B cell (primary cell): Measurements from ENCODE around the gene PCSK2. TPM values are rescaled to one million over a fixed set of nuclear protein-coding genes. Genes with fewer than 3 reads are reported as not detected.

Experiments used
- ATAC-seq: fragments of 200-7000 bp; cut with Tn5 transposase; one replicate; pipeline ENCODE4 v1.10.0; 2021; ENCODE audit warnings: low read depth, mild to moderate bottlenecking, moderate number of reproducible peaks, moderate library complexity
- CTCF ChIA-PET: fragments of 350-600 bp; sonication (Branson Sonifier 250); formaldehyde crosslinking; loops from one replicate; lab custom pipeline; 2021; ENCODE audit warnings: antibody characterized with exemption, inconsistent platforms; lab: Charles Lee
- POLR2A ChIA-PET: fragments of 350-600 bp; sonication (Branson Sonifier 250); formaldehyde crosslinking; loops from one replicate; lab custom pipeline; 2021; ENCODE audit warnings: antibody characterized with exemption; lab: Charles Lee
- DNase-seq: peaks from one replicate; pipeline ENCODE4 v3.0.0; 2013
- H2AFZ ChIP-seq: 2 replicates; pipeline ENCODE4 v1.6.1; 2012; ENCODE audit warnings: mild to moderate bottlenecking, low read depth, low read length; ENCODE audit not compliant: insufficient read depth, poor library complexity, severe bottlenecking
- H3K27ac ChIP-seq, 2 donors: 1 replicate in 1 of 2; 2 replicates in 1 of 2; pipeline ENCODE4 v1.5.1; 2012 to 2013; ENCODE audit warnings: low read length in 2 of 2, mild to moderate bottlenecking in 2 of 2, moderate library complexity in 1 of 2
- H3K27me3 ChIP-seq, 4 experiments: fragments of 200-600 bp in 1 of 4; sonication (generic) in 1 of 4; replicated peaks in 1 of 4; 1 replicate in 2 of 4; 2 replicates in 2 of 4; pipeline versions ENCODE4 v1.6.1 to v1.7.0; 2013 to 2016; ENCODE audit warnings: low read length in 3 of 4, mild to moderate bottlenecking in 2 of 4, mixed read lengths in 1 of 4, moderate library complexity in 1 of 4; ENCODE audit not compliant: insufficient read depth in 4 of 4, control insufficient read depth in 3 of 4; ENCODE audit errors: control extremely low read depth in 1 of 4
- H3K36me3 ChIP-seq, 2 experiments: replicated peaks in 1 of 2; 1 replicate in 1 of 2; 2 replicates in 1 of 2; pipeline versions ENCODE4 v1.6.1 to v1.7.1; 2013; ENCODE audit warnings: low read length in 1 of 2; ENCODE audit not compliant: insufficient read depth in 2 of 2, control insufficient read depth in 1 of 2; ENCODE audit errors: control extremely low read depth in 1 of 2, extremely low read depth in 1 of 2
- H3K4me1 ChIP-seq, 2 donors: fragments of 200-600 bp in 1 of 2; sonication (generic) in 1 of 2; 1 replicate in 1 of 2; 2 replicates in 1 of 2; pipeline versions ENCODE4 v1.5.1 to v1.6.1; 2013 to 2017; ENCODE audit warnings: low read length in 2 of 2; ENCODE audit not compliant: control insufficient read depth in 2 of 2, insufficient read depth in 2 of 2
- H3K4me2 ChIP-seq: replicated peaks from 2 replicates; pipeline ENCODE3; 2012; ENCODE audit warnings: mild to moderate bottlenecking, low read depth, low read length; ENCODE audit not compliant: poor library complexity, severe bottlenecking
- H3K4me3 ChIP-seq, 5 experiments: fragments of 200-600 bp in 1 of 5; sonication (generic) in 1 of 5; 1 replicate in 3 of 5; 2 replicates in 2 of 5; pipeline versions ENCODE4 v1.5.1 to v1.7.0; 2011 to 2016; ENCODE audit warnings: low read length in 4 of 5, mild to moderate bottlenecking in 4 of 5, low read depth in 2 of 5, control low read depth in 1 of 5, moderate library complexity in 1 of 5; ENCODE audit not compliant: insufficient read depth in 1 of 5; ENCODE audit errors: control extremely low read depth in 1 of 5, extremely low read depth in 1 of 5
- H3K79me2 ChIP-seq: fragments of 200-600 bp; sonication (generic); one replicate; pipeline ENCODE4 v1.6.0; 2016; ENCODE audit warnings: low read length; ENCODE audit not compliant: control insufficient read depth, insufficient read depth
- H3K9ac ChIP-seq: fragments of 200-600 bp; sonication (generic); 2 replicates; pipeline ENCODE4 v1.6.1; 2017; ENCODE audit warnings: mild to moderate bottlenecking, low read length, moderate library complexity
- H3K9me3 ChIP-seq, 3 donors: one replicate each; pipeline versions ENCODE4 v1.6.1 to v1.7.1; 2013; ENCODE audit warnings: low read length in 2 of 3; ENCODE audit not compliant: control insufficient read depth in 2 of 3, insufficient read depth in 1 of 3; ENCODE audit errors: control extremely low read depth in 1 of 3
- H4K20me1 ChIP-seq: 2 replicates; pipeline ENCODE4 v1.6.0; 2012; ENCODE audit warnings: mild to moderate bottlenecking, low read length; ENCODE audit not compliant: insufficient read depth, control insufficient read depth, poor library complexity, severe bottlenecking
- H3K27ac Mint-ChIP-seq: one replicate; pipeline ENCODE4 v1.8.0; 2021; ENCODE audit warnings: mixed read lengths
- H3K27me3 Mint-ChIP-seq: one replicate; pipeline ENCODE4 v1.8.0; 2021; ENCODE audit warnings: mixed read lengths
- H3K4me1 Mint-ChIP-seq: one replicate; pipeline ENCODE4 v1.8.0; 2021; ENCODE audit warnings: mixed read lengths
- H3K4me3 Mint-ChIP-seq: one replicate; pipeline ENCODE4 v1.8.0; 2021; ENCODE audit warnings: mixed read lengths
- H3K9me3 Mint-ChIP-seq: one replicate; pipeline ENCODE4 v1.8.0; 2022; ENCODE audit warnings: mixed read lengths; ENCODE audit not compliant: insufficient read depth
- EZH2 ChIP-seq: IDR thresholded peaks from 2 replicates; pipeline ENCODE4 v1.6.1; 2012; ENCODE audit warnings: borderline replicate concordance, low read depth, mild to moderate bottlenecking, moderate library complexity, low read length; ENCODE audit not compliant: insufficient read depth, poor library complexity, severe bottlenecking
- WGBS: methylation state at CpG from one replicate; pipeline ENCODE4 v1.1.5; 2013; ENCODE audit warnings: missing lambda C conversion rate; ENCODE audit not compliant: insufficient coverage; 5-methylcytosine and 5-hydroxymethylcytosine counted together
- intact Hi-C: fragments of 100-400 bp; cut with micrococcal nuclease; formaldehyde crosslinking; loops from one replicate; pipeline ENCODE4 v1.10.0; 2022
- polyA plus RNA-seq: library from polyadenylated mRNA; depleted of rRNA; stranded (reverse); fragments of >200 nt; gene quantifications from 2 replicates; pipeline ENCODE4 v1.2.3, GENCODE V29; 2012
- total RNA-seq, 2 donors: library from RNA; stranded (reverse); fragments of 120-200 nt in 1 of 2; gene quantifications; 1 replicate in 1 of 2; 2 replicates in 1 of 2; pipeline versions ENCODE4 v1.2.3 to v1.2.4, GENCODE V29; 2013 to 2022
- TF ChIP-seq, protein P1 (sequence below): fragments of 200-600 bp; IDR thresholded peaks from one replicate; pipeline ENCODE4 v1.8.0; 2022; ENCODE audit warnings: antibody characterized with exemption, mild to moderate bottlenecking

PCSK2 gene
- total and polyA plus RNA-seq, 2 donors (not counting 1 experiment from before 2014, with no cell fraction given) = not detected

- Histone ChIP-seq H3K4me2 (no peak overlapping the region), H3K79me2 (no peaks in the 10 kb centered on the region), H4K20me1 (no peaks in the 10 kb centered on the region), H3K27me3 (peaks cover 0 to 11% (median 2%) of the 10 kb centered on the region in 4 experiments), H3K27ac (no peak overlapping the region), H3K4me3 (no peak overlapping the region), H3K9me3 (no peaks in the 10 kb centered on the region), H3K4me1 (no peaks in the 10 kb centered on the region), H2AFZ (no peak overlapping the region), H3K36me3 (no peaks in the 10 kb centered on the region), H3K9ac (no peak overlapping the region)
- no peaks in the 10 kb centered on the region for H3K4me1 Mint-ChIP-seq
- peaks cover 21% of the 10 kb centered on the region for H3K27me3 Mint-ChIP-seq
- DNase-seq (no peak), ATAC-seq (no peak)
- ChIA-PET CTCF (interaction anchor here (0.8 to 5.4 kb wide), 9 partner anchors 8 to 627 kb away, joined by 3 to 61 read pairs (median 5); no protein-coding TSS in a partner anchor), POLR2A (no interaction called here)
- no peaks in the 10 kb centered on the region for H3K9me3 Mint-ChIP-seq
- H3K27ac Mint-ChIP-seq = no peak overlapping the region
- whole genome bisulfite sequencing = 60% methylated on average over 1 of the region's 3 CpGs
- H3K4me3 Mint-ChIP-seq = no peak overlapping the region
- no peak for TF ChIP-seq EZH2
- TF ChIP-seq, protein P1, sequence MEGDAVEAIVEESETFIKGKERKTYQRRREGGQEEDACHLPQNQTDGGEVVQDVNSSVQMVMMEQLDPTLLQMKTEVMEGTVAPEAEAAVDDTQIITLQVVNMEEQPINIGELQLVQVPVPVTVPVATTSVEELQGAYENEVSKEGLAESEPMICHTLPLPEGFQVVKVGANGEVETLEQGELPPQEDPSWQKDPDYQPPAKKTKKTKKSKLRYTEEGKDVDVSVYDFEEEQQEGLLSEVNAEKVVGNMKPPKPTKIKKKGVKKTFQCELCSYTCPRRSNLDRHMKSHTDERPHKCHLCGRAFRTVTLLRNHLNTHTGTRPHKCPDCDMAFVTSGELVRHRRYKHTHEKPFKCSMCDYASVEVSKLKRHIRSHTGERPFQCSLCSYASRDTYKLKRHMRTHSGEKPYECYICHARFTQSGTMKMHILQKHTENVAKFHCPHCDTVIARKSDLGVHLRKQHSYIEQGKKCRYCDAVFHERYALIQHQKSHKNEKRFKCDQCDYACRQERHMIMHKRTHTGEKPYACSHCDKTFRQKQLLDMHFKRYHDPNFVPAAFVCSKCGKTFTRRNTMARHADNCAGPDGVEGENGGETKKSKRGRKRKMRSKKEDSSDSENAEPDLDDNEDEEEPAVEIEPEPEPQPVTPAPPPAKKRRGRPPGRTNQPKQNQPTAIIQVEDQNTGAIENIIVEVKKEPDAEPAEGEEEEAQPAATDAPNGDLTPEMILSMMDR = no peak
- intact Hi-C loops = no loop called here
These were observed 203.5 kb downstream of the PCSK2 start for GRCh38 chr20:17430125-17430950.
